Smooth muscle cell (in vitro differentiated cells): ENCODE measurements around the gene CACNA2D4. TPM values are rescaled to one million over a fixed set of nuclear protein-coding genes. Genes with fewer than 3 reads are reported as not detected.

ENCODE experiments used
- DNase-seq: peaks from one replicate; lab custom pipeline; 2025; ENCODE audit not compliant: unreplicated experiment; lab: John Stamatoyannopoulos, UW
- H2AFZ ChIP-seq: fragments of 200-600 bp; sonication (generic); 2 replicates; pipeline ENCODE4 v1.6.0; 2016; ENCODE audit warnings: antibody characterized with exemption, low read depth, mild to moderate bottlenecking
- H3F3A ChIP-seq: fragments of 200-600 bp; sonication (generic); 2 replicates; pipeline ENCODE4 v1.6.0; 2017; ENCODE audit warnings: antibody characterized with exemption, low read depth
- H3K27ac ChIP-seq: fragments of 200-600 bp; sonication (generic); 2 replicates; pipeline ENCODE4 v1.5.1; 2016; ENCODE audit warnings: low read depth, mild to moderate bottlenecking
- H3K27me3 ChIP-seq: fragments of 200-600 bp; sonication (generic); 2 replicates; pipeline ENCODE4 v1.6.1; 2016; ENCODE audit warnings: low read depth, mild to moderate bottlenecking
- H3K36me3 ChIP-seq: fragments of 200-600 bp; sonication (generic); 2 replicates; pipeline ENCODE4 v1.5.1; 2016; ENCODE audit warnings: low read depth
- H3K4me1 ChIP-seq: fragments of 200-600 bp; sonication (generic); 2 replicates; pipeline ENCODE4 v1.5.1; 2016; ENCODE audit warnings: low read depth
- H3K4me2 ChIP-seq: fragments of 200-600 bp; sonication (generic); 2 replicates; pipeline ENCODE4 v1.6.0; 2016; ENCODE audit warnings: mild to moderate bottlenecking
- H3K4me3 ChIP-seq: fragments of 200-600 bp; sonication (generic); 2 replicates; pipeline ENCODE4 v1.5.1; 2016; ENCODE audit warnings: mild to moderate bottlenecking
- H3K79me2 ChIP-seq: fragments of 200-600 bp; sonication (generic); 2 replicates; pipeline ENCODE4 v1.6.0; 2016; ENCODE audit warnings: low read depth, mild to moderate bottlenecking
- H3K9ac ChIP-seq: fragments of 200-600 bp; sonication (generic); 2 replicates; pipeline ENCODE4 v1.6.0; 2016; ENCODE audit warnings: low read depth
- H3K9me3 ChIP-seq: fragments of 200-600 bp; sonication (generic); replicated peaks from 2 replicates; pipeline ENCODE4 v1.5.1; 2016; ENCODE audit warnings: low read depth
- H4K20me1 ChIP-seq: fragments of 200-600 bp; sonication (generic); 2 replicates; pipeline ENCODE4 v1.6.0; 2016; ENCODE audit warnings: low read depth
- CTCF ChIP-seq: fragments of 200-600 bp; sonication (generic); IDR thresholded peaks from 2 replicates; pipeline ENCODE4 v1.5.1; 2017; ENCODE audit warnings: borderline replicate concordance, mild to moderate bottlenecking, antibody characterized with exemption; ENCODE audit not compliant: insufficient read depth, poor library complexity, severe bottlenecking
- WGBS: methylation state at CpG from one replicate; pipeline ENCODE4 v1.1.7; 2016; ENCODE audit warnings: low lambda C conversion rate; 5-methylcytosine and 5-hydroxymethylcytosine counted together
- polyA plus RNA-seq: library from polyadenylated mRNA; unstranded; fragments of >200 nt; fragmentation: Nextera tagmentation; extraction: Ambion mirVana; gene quantifications from 2 replicates; pipeline ENCODE4 v1.2.1, GENCODE V29; 2016
- total RNA-seq: library from RNA; depleted of rRNA; stranded (reverse); fragments of >200 nt; gene quantifications from 2 replicates; pipeline ENCODE4 v1.2.3, GENCODE V29; 2014

Gene CACNA2D4
- total and polyA plus RNA-seq, 2 experiments from 2014 or later, result 0.98 TPM; not detected in 1

GRCh38 chr12:1842905-1843640 is 75.4 kb downstream of the CACNA2D4 start:
- H3K4me2 ChIP-seq, result no peak overlapping the region
- no peak overlapping the region for H3K4me3 ChIP-seq
- no peaks in the 10 kb centered on the region for H3K79me2 ChIP-seq
- H3F3A ChIP-seq, result no peaks in the 10 kb centered on the region
- no peak overlapping the region for H3K9ac ChIP-seq
- no peaks in the 10 kb centered on the region for H3K9me3 ChIP-seq
- no peaks in the 10 kb centered on the region for H4K20me1 ChIP-seq
- WGBS, result 83% methylated on average over 16 of the region's 16 CpGs
- peaks cover 22% of the 10 kb centered on the region for H3K27me3 ChIP-seq
- no peaks in the 10 kb centered on the region for H3K36me3 ChIP-seq
- no peaks in the 10 kb centered on the region for H3K4me1 ChIP-seq
- no peak overlapping the region for H3K27ac ChIP-seq
- H2AFZ ChIP-seq, result no peak overlapping the region
- TF ChIP-seq CTCF, result no peak
- no peak for DNase-seq

- no peak overlapping the region for H3K27ac ChIP-seq
- H3K9me3 ChIP-seq, result no peaks in the 10 kb centered on the region
- H3K9ac ChIP-seq, result no peak overlapping the region
- no peak for TF ChIP-seq CTCF
- no peaks in the 10 kb centered on the region for H4K20me1 ChIP-seq
- no peaks in the 10 kb centered on the region for H3K36me3 ChIP-seq
- no peaks in the 10 kb centered on the region for H3F3A ChIP-seq
- DNase-seq, result no peak
- no peaks in the 10 kb centered on the region for H3K79me2 ChIP-seq
- peaks cover 22% of the 10 kb centered on the region for H3K27me3 ChIP-seq
- H2AFZ ChIP-seq, result no peak overlapping the region
- no peak overlapping the region for H3K4me2 ChIP-seq
- WGBS, result 90% methylated on average over 17 of the region's 18 CpGs
- H3K4me1 ChIP-seq, result peaks cover 5% of the 10 kb centered on the region
- H3K4me3 ChIP-seq, result no peak overlapping the region
Measured at GRCh38 chr12:1842183-1842904, 76.1 kb downstream of the CACNA2D4 start.

- Histone ChIP-seq H4K20me1 (no peaks in the 10 kb centered on the region), H3K4me1 (peaks cover 5% of the 10 kb centered on the region), H3K36me3 (no peaks in the 10 kb centered on the region), H3K4me3 (no peak overlapping the region), H3K27ac (no peak overlapping the region), H3K79me2 (no peaks in the 10 kb centered on the region), H2AFZ (no peak overlapping the region), H3K9me3 (no peaks in the 10 kb centered on the region), H3K4me2 (no peak overlapping the region), H3K9ac (no peak overlapping the region), H3F3A (no peaks in the 10 kb centered on the region), H3K27me3 (peaks cover 22% of the 10 kb centered on the region)
- TF ChIP-seq CTCF, result no peak
- 90% methylated on average over 13 of the region's 13 CpGs for WGBS
- DNase-seq, result no peak
Measured at GRCh38 chr12:1841586-1842182, 76.8 kb downstream of the CACNA2D4 start.
